WTC11 (cell line): Measurements from ENCODE around the gene CDK16. TPM values are rescaled to one million over a fixed set of nuclear protein-coding genes. Genes with fewer than 3 reads are reported as not detected.

Source experiments
- ATAC-seq: fragments of 200-7000 bp; cut with Tn5 transposase; 2 replicates; pipeline ENCODE4 v1.10.0; 2021; ENCODE audit warnings: mild to moderate bottlenecking, moderate library complexity
- CTCF ChIA-PET: fragments of 300-600 bp; sonication (Branson Sonifier 250); formaldehyde crosslinking; loops from one replicate; lab custom pipeline; 2021; ENCODE audit warnings: antibody characterized with exemption; lab: Charles Lee
- POLR2A ChIA-PET: fragments of 350-600 bp; sonication (Branson Sonifier 250); formaldehyde crosslinking; loops from one replicate; lab custom pipeline; 2021; ENCODE audit warnings: antibody characterized with exemption; lab: Charles Lee
- DNase-seq: peaks from one replicate; pipeline ENCODE4 v3.0.0; 2021; ENCODE audit warnings: low spot score
- H3K27ac Mint-ChIP-seq: 2 replicates; pipeline ENCODE4 v1.8.0; 2021; ENCODE audit warnings: mixed read lengths
- H3K27me3 Mint-ChIP-seq: 2 replicates; pipeline ENCODE4 v1.8.0; 2021; ENCODE audit warnings: low read depth, mild to moderate bottlenecking, moderate library complexity, mixed read lengths
- H3K36me3 Mint-ChIP-seq: 2 replicates; pipeline ENCODE4 v1.8.0; 2021; ENCODE audit warnings: mixed read lengths
- H3K4me1 Mint-ChIP-seq: 2 replicates; pipeline ENCODE4 v1.8.0; 2022; ENCODE audit warnings: mixed read lengths
- H3K4me3 Mint-ChIP-seq: 2 replicates; pipeline ENCODE4 v1.8.0; 2021; ENCODE audit warnings: mild to moderate bottlenecking, moderate library complexity, mixed read lengths
- H3K9me3 Mint-ChIP-seq: 2 replicates; pipeline ENCODE4 v1.8.0; 2021; ENCODE audit warnings: mixed read lengths
- CREB1 ChIP-seq: sonication (generic); formaldehyde crosslinking; IDR thresholded peaks from 2 replicates; pipeline ENCODE4 v1.8.0; 2023; ENCODE audit warnings: mild to moderate bottlenecking, missing genetic modification reagents
- GRHL2 ChIP-seq: fragments of 250-450 bp; sonication (Bioruptor Pico); IDR thresholded peaks from 2 replicates; pipeline ENCODE4 v1.8.0; 2022; ENCODE audit warnings: mild to moderate bottlenecking, moderate library complexity; ENCODE audit not compliant: insufficient replicate concordance, severe bottlenecking
- HMGA2 ChIP-seq: fragments of 250-450 bp; sonication (Bioruptor Pico); IDR thresholded peaks from 2 replicates; pipeline ENCODE4 v1.4.0; 2021; ENCODE audit warnings: mild to moderate bottlenecking, moderate library complexity
- NR1H2 ChIP-seq: sonication (generic); formaldehyde crosslinking; IDR thresholded peaks from 2 replicates; pipeline ENCODE4 v1.9.0; 2021; ENCODE audit warnings: mild to moderate bottlenecking, moderate library complexity, missing genetic modification reagents
- NR2C2 ChIP-seq: sonication (generic); formaldehyde crosslinking; IDR thresholded peaks from 2 replicates; pipeline ENCODE4 v1.8.0; 2022; ENCODE audit warnings: mild to moderate bottlenecking, missing genetic modification reagents
- OVOL2 ChIP-seq: fragments of 250-450 bp; sonication (Bioruptor Pico); IDR thresholded peaks from 2 replicates; pipeline ENCODE4 v1.9.0; 2021; ENCODE audit warnings: mild to moderate bottlenecking, borderline replicate concordance
- ZNF263 ChIP-seq: sonication (generic); formaldehyde crosslinking; IDR thresholded peaks from 2 replicates; pipeline ENCODE4 v1.8.1; 2022; ENCODE audit warnings: low read depth, mild to moderate bottlenecking, moderate library complexity, missing genetic modification reagents
- ZNF396 ChIP-seq: fragments of 250-450 bp; sonication (Bioruptor Pico); IDR thresholded peaks from 2 replicates; pipeline ENCODE4 v1.8.0; 2021; ENCODE audit warnings: mild to moderate bottlenecking, moderate library complexity, borderline replicate concordance
- ZNF423 ChIP-seq: fragments of 250-450 bp; sonication (Bioruptor Pico); IDR thresholded peaks from 2 replicates; pipeline ENCODE4 v2.1.2; 2022; ENCODE audit warnings: mild to moderate bottlenecking, moderate library complexity
- total RNA-seq: library from RNA; stranded (reverse); gene quantifications from 3 replicates; pipeline ENCODE4 v1.2.3, GENCODE V29; 2021
- TF ChIP-seq, protein P1 (sequence below): fragments of 250-450 bp; sonication (Bioruptor Pico); IDR thresholded peaks from 2 replicates; pipeline ENCODE4 v1.9.0; 2021; ENCODE audit warnings: mild to moderate bottlenecking, borderline replicate concordance
- TF ChIP-seq, protein P2 (sequence below): sonication (generic); formaldehyde crosslinking; conservative IDR thresholded peaks from 2 replicates; pipeline ENCODE4 v1.8.1; 2023; ENCODE audit warnings: mild to moderate bottlenecking, low read depth, missing genetic modification reagents, moderate library complexity
- TF ChIP-seq, protein P3 (sequence below): sonication (generic); formaldehyde crosslinking; IDR thresholded peaks from 2 replicates; pipeline ENCODE4 v1.8.1; 2023; ENCODE audit warnings: mild to moderate bottlenecking, missing genetic modification reagents, moderate library complexity
- TF ChIP-seq, protein P4 (sequence below): sonication (generic); formaldehyde crosslinking; IDR thresholded peaks from 2 replicates; pipeline ENCODE4 v1.8.1; 2023; ENCODE audit warnings: mild to moderate bottlenecking, missing genetic modification reagents
- TF ChIP-seq, protein P5 (sequence below): sonication (generic); formaldehyde crosslinking; IDR thresholded peaks from 2 replicates; pipeline ENCODE4 v1.8.0; 2023; ENCODE audit warnings: mild to moderate bottlenecking, missing genetic modification reagents
- TF ChIP-seq, protein P6 (sequence below): sonication (generic); formaldehyde crosslinking; IDR thresholded peaks from 2 replicates; pipeline ENCODE4 v1.8.1; 2022; ENCODE audit warnings: mild to moderate bottlenecking, moderate library complexity, missing genetic modification reagents
- TF ChIP-seq, protein P7 (sequence below): fragments of 250-450 bp; sonication (Bioruptor Pico); conservative IDR thresholded peaks from 2 replicates; pipeline ENCODE4 v1.9.0; 2021; ENCODE audit warnings: mild to moderate bottlenecking
- TF ChIP-seq, protein P8 (sequence below): sonication (generic); formaldehyde crosslinking; conservative IDR thresholded peaks from 2 replicates; pipeline ENCODE4 v1.8.1; 2022; ENCODE audit warnings: mild to moderate bottlenecking, missing genetic modification reagents
- TF ChIP-seq, protein P9 (sequence below): sonication (generic); formaldehyde crosslinking; IDR thresholded peaks from 2 replicates; pipeline ENCODE4 v1.8.1; 2023; ENCODE audit warnings: mild to moderate bottlenecking, missing genetic modification reagents, moderate library complexity

Gene CDK16
- total RNA-seq, 1 experiment from 2014 or later, result 130 TPM

DNA sequence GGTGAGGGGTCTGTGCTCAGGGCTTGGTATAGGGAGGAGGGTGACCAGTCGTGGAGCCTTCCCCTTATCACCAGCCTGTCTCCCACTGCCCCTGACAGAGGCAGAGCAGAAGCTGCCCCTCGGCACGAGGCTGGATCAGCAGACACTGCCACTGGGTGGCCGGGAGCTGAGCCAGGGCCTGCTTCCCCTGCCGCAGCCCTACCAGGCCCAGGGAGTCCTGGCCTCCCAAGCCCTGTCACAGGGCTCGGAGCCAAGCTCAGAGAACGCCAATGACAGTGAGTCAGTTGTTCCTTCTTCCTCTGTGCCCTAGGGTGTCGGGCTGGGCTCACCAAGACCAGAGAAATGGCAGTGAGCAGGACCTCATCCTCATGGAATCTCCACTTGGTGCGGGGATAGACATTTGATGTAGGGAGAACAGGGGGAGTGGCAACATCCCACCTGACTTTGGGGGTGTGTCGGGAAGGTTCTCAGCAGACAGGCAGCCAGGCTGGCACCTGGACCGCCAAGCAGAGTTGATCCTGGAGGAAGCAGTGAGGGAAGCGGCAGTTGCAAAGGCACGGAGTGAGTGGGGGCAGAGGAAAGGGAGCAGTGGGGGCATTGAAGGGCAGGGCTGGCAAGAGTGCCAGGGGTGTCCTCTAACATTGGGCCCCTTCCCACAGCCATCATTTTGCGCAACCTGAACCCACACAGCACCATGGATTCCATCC is 39.1 kb upstream of the CDK16 start (continued):
- TF ChIP-seq, protein P1, sequence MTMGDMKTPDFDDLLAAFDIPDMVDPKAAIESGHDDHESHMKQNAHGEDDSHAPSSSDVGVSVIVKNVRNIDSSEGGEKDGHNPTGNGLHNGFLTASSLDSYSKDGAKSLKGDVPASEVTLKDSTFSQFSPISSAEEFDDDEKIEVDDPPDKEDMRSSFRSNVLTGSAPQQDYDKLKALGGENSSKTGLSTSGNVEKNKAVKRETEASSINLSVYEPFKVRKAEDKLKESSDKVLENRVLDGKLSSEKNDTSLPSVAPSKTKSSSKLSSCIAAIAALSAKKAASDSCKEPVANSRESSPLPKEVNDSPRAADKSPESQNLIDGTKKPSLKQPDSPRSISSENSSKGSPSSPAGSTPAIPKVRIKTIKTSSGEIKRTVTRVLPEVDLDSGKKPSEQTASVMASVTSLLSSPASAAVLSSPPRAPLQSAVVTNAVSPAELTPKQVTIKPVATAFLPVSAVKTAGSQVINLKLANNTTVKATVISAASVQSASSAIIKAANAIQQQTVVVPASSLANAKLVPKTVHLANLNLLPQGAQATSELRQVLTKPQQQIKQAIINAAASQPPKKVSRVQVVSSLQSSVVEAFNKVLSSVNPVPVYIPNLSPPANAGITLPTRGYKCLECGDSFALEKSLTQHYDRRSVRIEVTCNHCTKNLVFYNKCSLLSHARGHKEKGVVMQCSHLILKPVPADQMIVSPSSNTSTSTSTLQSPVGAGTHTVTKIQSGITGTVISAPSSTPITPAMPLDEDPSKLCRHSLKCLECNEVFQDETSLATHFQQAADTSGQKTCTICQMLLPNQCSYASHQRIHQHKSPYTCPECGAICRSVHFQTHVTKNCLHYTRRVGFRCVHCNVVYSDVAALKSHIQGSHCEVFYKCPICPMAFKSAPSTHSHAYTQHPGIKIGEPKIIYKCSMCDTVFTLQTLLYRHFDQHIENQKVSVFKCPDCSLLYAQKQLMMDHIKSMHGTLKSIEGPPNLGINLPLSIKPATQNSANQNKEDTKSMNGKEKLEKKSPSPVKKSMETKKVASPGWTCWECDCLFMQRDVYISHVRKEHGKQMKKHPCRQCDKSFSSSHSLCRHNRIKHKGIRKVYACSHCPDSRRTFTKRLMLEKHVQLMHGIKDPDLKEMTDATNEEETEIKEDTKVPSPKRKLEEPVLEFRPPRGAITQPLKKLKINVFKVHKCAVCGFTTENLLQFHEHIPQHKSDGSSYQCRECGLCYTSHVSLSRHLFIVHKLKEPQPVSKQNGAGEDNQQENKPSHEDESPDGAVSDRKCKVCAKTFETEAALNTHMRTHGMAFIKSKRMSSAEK (CRISPR knock-in tag), result no peak
- TF ChIP-seq, protein P2, sequence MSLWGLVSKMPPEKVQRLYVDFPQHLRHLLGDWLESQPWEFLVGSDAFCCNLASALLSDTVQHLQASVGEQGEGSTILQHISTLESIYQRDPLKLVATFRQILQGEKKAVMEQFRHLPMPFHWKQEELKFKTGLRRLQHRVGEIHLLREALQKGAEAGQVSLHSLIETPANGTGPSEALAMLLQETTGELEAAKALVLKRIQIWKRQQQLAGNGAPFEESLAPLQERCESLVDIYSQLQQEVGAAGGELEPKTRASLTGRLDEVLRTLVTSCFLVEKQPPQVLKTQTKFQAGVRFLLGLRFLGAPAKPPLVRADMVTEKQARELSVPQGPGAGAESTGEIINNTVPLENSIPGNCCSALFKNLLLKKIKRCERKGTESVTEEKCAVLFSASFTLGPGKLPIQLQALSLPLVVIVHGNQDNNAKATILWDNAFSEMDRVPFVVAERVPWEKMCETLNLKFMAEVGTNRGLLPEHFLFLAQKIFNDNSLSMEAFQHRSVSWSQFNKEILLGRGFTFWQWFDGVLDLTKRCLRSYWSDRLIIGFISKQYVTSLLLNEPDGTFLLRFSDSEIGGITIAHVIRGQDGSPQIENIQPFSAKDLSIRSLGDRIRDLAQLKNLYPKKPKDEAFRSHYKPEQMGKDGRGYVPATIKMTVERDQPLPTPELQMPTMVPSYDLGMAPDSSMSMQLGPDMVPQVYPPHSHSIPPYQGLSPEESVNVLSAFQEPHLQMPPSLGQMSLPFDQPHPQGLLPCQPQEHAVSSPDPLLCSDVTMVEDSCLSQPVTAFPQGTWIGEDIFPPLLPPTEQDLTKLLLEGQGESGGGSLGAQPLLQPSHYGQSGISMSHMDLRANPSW (CRISPR knock-in tag), result no peak
- TF ChIP-seq, protein P3, sequence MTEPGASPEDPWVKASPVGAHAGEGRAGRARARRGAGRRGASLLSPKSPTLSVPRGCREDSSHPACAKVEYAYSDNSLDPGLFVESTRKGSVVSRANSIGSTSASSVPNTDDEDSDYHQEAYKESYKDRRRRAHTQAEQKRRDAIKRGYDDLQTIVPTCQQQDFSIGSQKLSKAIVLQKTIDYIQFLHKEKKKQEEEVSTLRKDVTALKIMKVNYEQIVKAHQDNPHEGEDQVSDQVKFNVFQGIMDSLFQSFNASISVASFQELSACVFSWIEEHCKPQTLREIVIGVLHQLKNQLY (CRISPR knock-in tag), result no peak
- TF ChIP-seq, protein P4, sequence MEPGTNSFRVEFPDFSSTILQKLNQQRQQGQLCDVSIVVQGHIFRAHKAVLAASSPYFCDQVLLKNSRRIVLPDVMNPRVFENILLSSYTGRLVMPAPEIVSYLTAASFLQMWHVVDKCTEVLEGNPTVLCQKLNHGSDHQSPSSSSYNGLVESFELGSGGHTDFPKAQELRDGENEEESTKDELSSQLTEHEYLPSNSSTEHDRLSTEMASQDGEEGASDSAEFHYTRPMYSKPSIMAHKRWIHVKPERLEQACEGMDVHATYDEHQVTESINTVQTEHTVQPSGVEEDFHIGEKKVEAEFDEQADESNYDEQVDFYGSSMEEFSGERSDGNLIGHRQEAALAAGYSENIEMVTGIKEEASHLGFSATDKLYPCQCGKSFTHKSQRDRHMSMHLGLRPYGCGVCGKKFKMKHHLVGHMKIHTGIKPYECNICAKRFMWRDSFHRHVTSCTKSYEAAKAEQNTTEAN (CRISPR knock-in tag), result no peak
- TF ChIP-seq OVOL2, result no peak

DNA sequence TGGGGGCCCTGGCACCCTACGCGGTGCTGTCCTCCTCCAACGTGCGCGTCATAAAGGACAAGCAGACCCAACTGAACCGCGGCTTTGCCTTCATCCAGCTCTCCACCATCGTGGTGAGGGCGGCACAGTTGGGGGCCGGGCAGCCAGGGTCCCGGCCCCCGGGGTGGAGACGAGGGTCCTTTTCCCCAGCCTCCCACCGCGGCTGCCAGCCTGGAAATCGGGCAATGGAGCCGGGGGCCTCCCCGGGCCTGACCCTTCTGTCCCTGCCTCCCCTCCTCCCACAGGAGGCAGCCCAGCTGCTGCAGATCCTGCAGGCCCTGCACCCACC is 38.6 kb upstream of the CDK16 start:
- ChIA-PET CTCF (no interaction called here), POLR2A (no interaction called here)
- Mint-ChIP-seq H3K27ac (no peak overlapping the region), H3K4me3 (no peak overlapping the region), H3K36me3 (peaks cover 28% of the 10 kb centered on the region), H3K4me1 (no peaks in the 10 kb centered on the region), H3K27me3 (no peaks in the 10 kb centered on the region), H3K9me3 (no peaks in the 10 kb centered on the region)
- DNase-seq, result no peak
- no peak for ATAC-seq
- TF ChIP-seq NR1H2 (no peak), NR2C2 (no peak), GRHL2 (CRISPR knock-in tag) (no peak), ZNF423 (CRISPR knock-in tag) (no peak), CREB1 (CRISPR knock-in tag) (no peak), HMGA2 (no peak), ZNF396 (CRISPR knock-in tag) (no peak), ZNF263 (CRISPR knock-in tag) (no peak)
- TF ChIP-seq, protein P5, sequence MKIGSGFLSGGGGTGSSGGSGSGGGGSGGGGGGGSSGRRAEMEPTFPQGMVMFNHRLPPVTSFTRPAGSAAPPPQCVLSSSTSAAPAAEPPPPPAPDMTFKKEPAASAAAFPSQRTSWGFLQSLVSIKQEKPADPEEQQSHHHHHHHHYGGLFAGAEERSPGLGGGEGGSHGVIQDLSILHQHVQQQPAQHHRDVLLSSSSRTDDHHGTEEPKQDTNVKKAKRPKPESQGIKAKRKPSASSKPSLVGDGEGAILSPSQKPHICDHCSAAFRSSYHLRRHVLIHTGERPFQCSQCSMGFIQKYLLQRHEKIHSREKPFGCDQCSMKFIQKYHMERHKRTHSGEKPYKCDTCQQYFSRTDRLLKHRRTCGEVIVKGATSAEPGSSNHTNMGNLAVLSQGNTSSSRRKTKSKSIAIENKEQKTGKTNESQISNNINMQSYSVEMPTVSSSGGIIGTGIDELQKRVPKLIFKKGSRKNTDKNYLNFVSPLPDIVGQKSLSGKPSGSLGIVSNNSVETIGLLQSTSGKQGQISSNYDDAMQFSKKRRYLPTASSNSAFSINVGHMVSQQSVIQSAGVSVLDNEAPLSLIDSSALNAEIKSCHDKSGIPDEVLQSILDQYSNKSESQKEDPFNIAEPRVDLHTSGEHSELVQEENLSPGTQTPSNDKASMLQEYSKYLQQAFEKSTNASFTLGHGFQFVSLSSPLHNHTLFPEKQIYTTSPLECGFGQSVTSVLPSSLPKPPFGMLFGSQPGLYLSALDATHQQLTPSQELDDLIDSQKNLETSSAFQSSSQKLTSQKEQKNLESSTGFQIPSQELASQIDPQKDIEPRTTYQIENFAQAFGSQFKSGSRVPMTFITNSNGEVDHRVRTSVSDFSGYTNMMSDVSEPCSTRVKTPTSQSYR (CRISPR knock-in tag), result no peak
- TF ChIP-seq, protein P6, sequence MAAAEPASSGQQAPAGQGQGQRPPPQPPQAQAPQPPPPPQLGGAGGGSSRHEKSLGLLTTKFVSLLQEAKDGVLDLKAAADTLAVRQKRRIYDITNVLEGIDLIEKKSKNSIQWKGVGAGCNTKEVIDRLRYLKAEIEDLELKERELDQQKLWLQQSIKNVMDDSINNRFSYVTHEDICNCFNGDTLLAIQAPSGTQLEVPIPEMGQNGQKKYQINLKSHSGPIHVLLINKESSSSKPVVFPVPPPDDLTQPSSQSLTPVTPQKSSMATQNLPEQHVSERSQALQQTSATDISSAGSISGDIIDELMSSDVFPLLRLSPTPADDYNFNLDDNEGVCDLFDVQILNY (CRISPR knock-in tag), result no peak
- TF ChIP-seq, protein P7, sequence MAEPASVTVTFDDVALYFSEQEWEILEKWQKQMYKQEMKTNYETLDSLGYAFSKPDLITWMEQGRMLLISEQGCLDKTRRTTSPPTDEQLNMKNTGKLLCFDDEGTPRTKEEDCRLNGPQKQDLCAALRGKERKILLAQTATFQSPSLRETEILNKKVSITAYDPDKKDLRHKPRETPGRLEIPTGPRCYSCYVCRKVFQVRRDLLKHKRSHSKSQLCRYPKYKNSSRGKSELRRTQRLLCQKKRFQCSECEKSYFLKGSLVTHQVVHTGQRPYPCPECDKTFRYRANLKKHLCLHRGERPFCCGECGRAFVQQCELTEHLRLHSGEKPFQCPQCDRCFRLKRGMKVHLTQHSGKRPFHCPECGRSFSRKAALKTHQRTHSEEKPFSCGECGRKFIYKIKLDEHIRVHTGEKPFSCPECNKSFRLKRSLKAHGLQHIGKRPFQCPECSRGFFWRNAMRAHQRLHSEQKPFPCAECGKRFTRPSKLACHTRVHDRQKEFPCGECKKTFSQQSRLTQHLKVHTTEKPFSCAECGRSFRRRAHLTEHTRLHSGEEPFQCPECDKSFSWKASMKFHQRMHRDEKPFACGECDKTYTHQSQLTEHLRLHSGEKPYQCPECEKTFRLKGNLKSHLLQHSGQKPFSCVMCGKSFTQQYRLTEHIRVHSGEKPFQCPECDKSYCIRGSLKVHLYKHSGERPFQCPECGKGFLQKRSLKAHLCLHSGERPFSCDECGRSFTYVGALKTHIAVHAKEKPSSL (CRISPR knock-in tag), result no peak
- TF ChIP-seq, protein P8, sequence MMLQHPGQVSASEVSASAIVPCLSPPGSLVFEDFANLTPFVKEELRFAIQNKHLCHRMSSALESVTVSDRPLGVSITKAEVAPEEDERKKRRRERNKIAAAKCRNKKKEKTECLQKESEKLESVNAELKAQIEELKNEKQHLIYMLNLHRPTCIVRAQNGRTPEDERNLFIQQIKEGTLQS (CRISPR knock-in tag), result no peak
- TF ChIP-seq, protein P9, sequence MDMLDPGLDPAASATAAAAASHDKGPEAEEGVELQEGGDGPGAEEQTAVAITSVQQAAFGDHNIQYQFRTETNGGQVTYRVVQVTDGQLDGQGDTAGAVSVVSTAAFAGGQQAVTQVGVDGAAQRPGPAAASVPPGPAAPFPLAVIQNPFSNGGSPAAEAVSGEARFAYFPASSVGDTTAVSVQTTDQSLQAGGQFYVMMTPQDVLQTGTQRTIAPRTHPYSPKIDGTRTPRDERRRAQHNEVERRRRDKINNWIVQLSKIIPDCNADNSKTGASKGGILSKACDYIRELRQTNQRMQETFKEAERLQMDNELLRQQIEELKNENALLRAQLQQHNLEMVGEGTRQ (CRISPR knock-in tag), result no peak
